ACC112 (cell line): Measurements from ENCODE around the gene ARID3C.

Experiments
- H2AFZ ChIP-seq: fragments of 200-600 bp; sonication (generic); one replicate; pipeline ENCODE4 v1.6.0; 2017; ENCODE audit warnings: antibody characterized with exemption, low read length; ENCODE audit not compliant: unreplicated experiment
- H3K27ac ChIP-seq: fragments of 200-600 bp; sonication (generic); 2 replicates; pipeline ENCODE4 v1.5.1; 2014; ENCODE audit warnings: low read depth, mild to moderate bottlenecking, antibody characterized with exemption, low read length, moderate library complexity
- H3K27me3 ChIP-seq: fragments of 200-600 bp; sonication (generic); 2 replicates; pipeline ENCODE4 v1.6.1; 2014; ENCODE audit warnings: mild to moderate bottlenecking, antibody characterized with exemption, low read length, moderate library complexity, mixed read lengths; ENCODE audit not compliant: insufficient read depth
- H3K36me3 ChIP-seq: fragments of 200-600 bp; sonication (generic); 2 replicates; pipeline ENCODE4 v1.6.1; 2016; ENCODE audit warnings: mild to moderate bottlenecking, antibody characterized with exemption, low read length, moderate library complexity, mixed read lengths; ENCODE audit not compliant: insufficient read depth
- H3K4me1 ChIP-seq: fragments of 200-600 bp; sonication (generic); one replicate; pipeline ENCODE4 v1.6.1; 2016; ENCODE audit warnings: low read length, mixed read lengths; ENCODE audit not compliant: insufficient read depth, unreplicated experiment, control insufficient read depth
- H3K4me3 ChIP-seq: fragments of 200-600 bp; sonication (generic); 2 replicates; pipeline ENCODE4 v1.5.1; 2014; ENCODE audit warnings: mild to moderate bottlenecking, low read depth, low read length
- H3K79me2 ChIP-seq: fragments of 200-600 bp; sonication (generic); one replicate; pipeline ENCODE4 v1.6.0; 2016; ENCODE audit warnings: low read length; ENCODE audit not compliant: control insufficient read depth, unreplicated experiment, insufficient read depth

The ARID3C gene

DNA sequence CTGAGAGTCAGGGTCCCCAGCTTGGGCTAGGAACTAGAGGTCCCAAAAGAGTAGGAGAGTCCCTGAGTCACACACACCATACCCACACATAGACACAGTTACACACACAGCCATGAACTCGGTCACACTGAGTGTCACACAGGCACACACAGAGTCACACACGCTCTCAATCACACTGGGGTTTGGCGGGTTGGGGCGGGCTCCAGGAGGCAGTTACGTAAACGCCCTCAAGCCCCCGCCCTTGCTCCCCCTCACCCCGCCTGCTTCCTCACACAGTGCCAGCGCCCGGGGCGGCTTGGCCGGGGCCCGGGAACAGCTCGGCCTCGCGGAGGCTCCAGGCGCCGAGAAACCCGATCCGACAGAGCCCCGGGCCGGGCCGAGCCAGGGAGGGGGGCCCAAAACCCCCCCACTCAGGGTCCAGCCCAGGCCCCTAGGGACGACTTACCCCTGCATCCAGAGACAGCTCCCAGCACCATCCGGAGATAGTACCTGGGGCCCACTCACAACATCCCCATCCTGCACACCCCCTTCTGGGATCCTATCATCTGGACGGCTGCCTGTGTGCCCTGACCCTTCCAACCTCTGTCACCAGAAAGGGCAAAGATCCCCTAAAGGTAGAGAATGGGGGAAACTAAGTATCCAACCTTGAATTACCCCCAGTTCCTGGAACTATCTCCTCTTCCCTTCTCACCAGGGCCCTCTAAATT, 35.8 kb downstream of the ARID3C start:
- H3K36me3 ChIP-seq: no peaks in the 10 kb centered on the region
- H3K79me2 ChIP-seq: no peaks in the 10 kb centered on the region
- H3K27me3 ChIP-seq: peaks cover 69% of the 10 kb centered on the region
- H3K4me3 ChIP-seq: no peak overlapping the region
- no peaks in the 10 kb centered on the region for H3K4me1 ChIP-seq
- H3K27ac ChIP-seq: no peak overlapping the region
- no peak overlapping the region for H2AFZ ChIP-seq

DNA sequence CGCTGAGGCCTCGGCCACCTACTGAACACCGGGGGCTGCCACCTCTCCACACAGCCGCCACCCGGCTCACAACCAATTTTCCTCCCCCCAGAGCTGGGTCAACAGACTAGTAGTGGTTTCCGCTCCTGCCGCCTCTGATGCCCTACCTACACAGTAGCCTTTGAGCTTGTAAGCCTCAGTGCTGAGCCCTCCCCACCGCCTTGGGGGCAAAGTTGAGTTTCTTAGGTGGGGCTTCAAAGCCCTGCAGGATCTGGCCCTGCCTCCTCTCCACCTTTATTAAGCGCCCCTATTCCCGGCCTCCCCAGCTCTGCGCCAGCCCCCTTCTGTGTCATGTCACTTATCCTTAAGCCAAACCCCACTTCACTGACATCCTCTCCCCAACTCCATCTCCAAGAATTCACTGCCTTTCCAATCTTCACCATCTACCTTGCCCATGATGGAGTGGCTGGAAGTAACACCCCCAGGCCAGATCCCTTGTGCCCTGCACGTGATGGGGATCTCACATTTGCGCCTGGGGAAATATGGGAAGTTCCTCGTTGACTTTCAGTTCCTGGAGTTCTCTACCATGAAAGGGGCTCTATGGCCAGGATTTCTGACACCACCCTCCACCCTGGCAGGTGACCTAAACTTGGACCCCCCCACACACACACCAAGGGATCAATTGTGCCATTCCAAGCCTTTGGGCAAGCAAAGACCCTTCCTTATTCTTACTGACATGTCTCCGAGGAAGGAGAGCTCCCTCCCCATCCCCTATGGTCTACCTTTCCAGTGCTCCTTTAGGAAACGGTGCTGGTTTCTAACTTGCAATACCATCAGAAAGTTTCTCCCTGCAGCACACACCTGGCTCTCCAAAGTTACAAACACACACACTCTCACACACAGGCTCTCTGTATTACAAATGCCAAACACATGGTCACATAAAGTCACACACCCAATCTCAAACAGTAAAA, 36.7 kb downstream of the ARID3C start:
- no peak overlapping the region for H3K4me3 ChIP-seq
- peaks cover 74% of the 10 kb centered on the region for H3K27me3 ChIP-seq
- H2AFZ ChIP-seq: no peak overlapping the region

DNA sequence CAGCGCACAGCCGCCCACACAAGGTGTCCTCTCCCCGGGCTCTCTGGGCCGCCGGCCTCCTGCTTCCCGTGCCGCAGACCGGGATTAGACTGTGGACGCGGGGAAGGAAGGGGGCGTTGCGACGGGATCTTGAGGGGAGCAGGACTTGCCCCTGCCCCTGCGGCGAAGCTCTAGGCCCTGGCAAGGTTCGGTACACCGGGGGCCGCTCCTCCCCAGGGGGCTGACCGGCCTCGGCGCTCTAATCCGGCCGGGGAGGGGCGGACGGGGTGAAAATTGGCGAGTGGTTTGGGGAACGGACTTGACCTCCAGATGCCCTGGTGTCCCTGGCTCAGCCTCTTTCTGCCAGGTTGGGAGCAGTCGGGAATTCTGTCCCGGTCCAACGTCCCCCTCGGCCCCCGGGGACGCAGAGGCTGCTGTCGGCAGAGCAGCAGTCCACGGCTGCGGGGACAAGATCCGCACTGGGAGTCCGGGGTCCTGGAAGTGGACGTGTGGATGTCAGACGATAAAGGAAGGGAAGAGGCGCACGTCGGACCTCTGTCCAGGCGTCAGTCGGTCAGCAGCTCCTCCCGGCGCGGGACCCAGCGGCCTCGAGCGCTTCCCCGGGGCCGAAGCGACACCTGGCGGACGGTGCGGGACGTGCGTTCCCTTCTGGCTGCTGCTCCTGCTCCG, 37.5 kb downstream of the ARID3C start:
- Histone ChIP-seq H3K27ac (no peak overlapping the region), H3K27me3 (peaks cover 82% of the 10 kb centered on the region), H3K36me3 (no peaks in the 10 kb centered on the region), H2AFZ (no peak overlapping the region), H3K4me3 (peak overlapping the region; percentile 52), H3K4me1 (no peaks in the 10 kb centered on the region), H3K79me2 (no peaks in the 10 kb centered on the region)

More for the DNA sequence above, 36.7 kb downstream of the ARID3C start:
- Histone ChIP-seq H3K36me3 (no peaks in the 10 kb centered on the region), H3K79me2 (no peaks in the 10 kb centered on the region), H3K27ac (no peak overlapping the region), H3K4me1 (no peaks in the 10 kb centered on the region)

DNA sequence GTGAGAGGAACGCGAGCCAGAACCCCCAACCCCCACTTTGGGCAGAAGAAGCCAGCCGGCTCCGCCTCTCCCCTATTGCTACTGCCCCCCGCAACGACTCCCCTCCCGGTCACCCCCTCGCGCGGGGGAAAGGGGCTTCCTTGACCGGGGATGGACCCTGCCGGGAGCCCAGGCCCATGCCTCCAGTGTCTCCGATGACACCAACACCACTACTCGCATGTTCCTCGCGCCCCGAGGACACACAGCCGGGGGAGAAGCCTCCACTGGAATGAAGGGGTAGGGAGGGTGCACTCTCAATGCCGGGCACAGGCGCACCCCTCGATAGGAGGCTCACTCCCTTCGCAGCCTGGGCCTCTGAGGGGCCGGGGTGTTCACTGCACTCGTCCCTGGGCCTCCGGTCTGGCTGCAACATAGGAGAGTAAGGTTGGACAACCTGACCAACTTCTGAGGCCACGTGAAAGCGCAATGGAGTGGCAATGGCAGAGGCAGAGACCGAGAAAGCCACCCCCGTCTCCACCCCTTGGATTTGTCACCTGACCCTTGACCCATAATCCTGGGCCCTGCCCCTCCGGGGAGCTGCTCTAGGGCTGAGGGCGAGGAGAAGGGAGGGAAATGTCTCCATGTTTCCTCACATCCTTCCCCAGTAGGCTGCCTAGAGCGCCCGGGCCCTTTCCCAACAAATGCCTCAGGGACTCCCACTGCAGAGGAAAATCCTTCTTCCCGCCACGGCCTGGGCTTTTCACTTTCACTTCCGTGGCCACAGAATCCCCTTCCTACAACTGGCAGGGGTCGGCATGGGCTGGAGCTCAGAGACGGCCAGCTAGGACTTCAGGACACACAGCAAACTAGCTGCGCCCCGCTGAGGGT, 38.3 kb downstream of the ARID3C start:
- H3K79me2 ChIP-seq: no peaks in the 10 kb centered on the region
- H3K27ac ChIP-seq: no peak overlapping the region
- no peaks in the 10 kb centered on the region for H3K4me1 ChIP-seq
- H3K27me3 ChIP-seq: peaks cover 90% of the 10 kb centered on the region
- peak overlapping the region; percentile 52 for H3K4me3 ChIP-seq
- no peak overlapping the region for H2AFZ ChIP-seq
- H3K36me3 ChIP-seq: no peaks in the 10 kb centered on the region

DNA sequence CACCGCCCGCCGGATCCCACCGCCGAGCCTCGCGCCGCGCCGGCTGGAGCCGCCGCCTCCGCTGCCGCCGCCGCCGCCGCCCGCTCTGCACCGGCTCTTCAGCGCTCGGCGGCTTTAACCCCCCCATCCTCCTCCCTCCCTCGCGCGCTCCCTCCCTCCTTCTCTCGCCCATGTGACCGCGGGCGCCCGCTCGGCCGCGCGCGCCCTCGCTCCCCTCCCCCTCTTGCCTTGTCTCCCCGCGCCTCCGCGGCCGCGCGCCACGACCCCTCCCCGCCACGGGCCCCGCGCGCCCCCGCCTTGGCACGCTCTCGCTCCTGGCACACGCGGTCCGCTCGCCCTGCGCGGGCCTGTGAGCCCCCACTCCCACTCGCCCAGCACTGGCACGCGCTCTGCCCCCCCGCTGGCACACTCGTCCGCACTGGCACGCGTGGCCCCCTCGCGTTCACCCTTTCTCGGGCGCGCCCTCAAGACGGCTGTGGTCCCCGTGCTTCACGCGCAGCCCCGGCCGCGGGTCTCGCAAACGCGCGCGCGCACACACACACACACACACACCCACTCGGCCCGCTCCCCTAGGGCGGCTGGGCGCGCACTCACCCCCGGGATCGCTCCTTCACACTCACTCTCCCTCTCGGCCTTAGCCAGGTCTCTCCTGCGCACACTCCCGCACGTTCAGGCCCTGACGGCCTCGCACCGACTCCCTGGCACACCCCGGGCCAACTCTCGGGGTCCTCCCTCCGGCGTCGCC, 39.1 kb downstream of the ARID3C start, which contains the start of gene CNTFR:
Gene CNTFR, minus strand, starts transcription at position 89 of the 745 bp plus-strand sequence. CDS start 20,743 bp downstream, outside the sequence.
- Histone ChIP-seq H3K4me3 (peak within 1 kb of the TSS; percentile 65), H3K4me1 (no peaks in the 10 kb centered on the region), H2AFZ (peak within 1 kb of the TSS; percentile 48), H3K27me3 (peaks cover 94% of the 10 kb centered on the region), H3K27ac (no peak within 1 kb of the TSS), H3K36me3 (no peaks in the 10 kb centered on the region), H3K79me2 (no peaks in the 10 kb centered on the region)

DNA sequence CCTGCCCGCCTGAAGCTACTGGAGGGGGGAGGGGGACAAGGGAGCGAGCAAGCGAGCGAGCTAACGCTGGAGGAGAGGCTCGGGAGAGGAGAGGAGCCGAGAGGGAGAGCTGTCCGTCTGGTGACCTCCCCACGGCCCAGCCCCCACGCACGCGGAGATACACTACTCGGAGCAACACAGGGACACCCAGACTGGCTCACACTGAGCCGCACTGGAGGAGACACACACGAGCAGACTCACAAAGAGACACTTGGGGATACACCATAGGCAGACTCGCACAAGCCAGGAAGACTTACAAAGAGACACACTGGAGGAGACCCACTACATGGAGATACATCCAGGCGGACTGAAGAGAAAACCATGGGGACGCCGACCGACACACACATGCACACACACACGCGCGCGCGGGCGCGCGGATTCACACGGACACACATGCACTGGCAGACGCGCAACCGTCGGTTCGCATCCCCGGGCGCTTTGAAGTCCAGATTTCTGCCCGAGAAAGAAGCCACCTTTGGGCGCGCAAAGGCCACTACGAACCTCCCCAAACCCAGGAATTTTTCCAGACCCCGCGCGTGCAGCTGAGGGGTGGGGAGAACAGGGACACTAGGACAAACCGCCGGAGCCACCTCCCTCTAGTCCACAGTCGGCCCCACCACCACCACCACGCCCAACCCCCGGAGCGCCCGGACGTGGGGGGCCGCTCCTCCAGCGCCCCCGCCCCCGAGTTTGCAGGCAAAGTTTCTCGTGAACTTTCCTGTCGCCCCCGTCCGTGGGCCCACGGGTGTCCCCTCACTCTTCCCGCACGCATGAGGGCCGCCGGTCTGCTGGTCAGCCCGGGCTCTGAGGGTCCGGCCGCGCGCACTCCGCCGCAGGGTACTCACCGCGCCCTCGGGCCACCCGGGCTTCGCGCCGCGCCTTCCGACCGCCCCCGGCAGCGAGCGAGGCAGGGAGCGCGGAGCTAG, 39.9 kb downstream of the ARID3C start:
- Histone ChIP-seq H3K4me1 (no peaks in the 10 kb centered on the region), H3K4me3 (peak overlapping the region; percentile 25; the same call in 1 of the 2 replicates), H2AFZ (no peak overlapping the region), H3K27ac (no peak overlapping the region), H3K36me3 (no peaks in the 10 kb centered on the region), H3K27me3 (peaks cover 97% of the 10 kb centered on the region), H3K79me2 (no peaks in the 10 kb centered on the region)

DNA sequence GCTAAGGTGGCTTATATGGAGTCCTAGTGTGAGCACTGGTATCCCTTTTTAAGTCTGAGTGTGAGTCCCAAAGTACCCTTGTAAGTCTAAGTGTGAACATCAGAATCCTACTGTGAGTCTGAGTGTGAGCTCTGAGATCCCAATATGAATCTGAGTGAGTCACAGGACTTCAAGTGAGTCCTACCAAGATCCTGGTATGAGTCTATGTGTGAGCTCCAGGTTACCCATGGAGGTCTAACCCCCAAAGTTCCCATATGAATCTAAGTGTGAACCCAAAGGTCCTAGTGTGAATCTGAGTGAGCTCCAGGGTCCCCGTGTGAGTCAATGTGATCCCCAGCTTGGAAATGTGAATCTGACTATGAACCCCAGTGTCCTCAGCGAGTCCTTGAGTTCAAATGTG, 41.6 kb downstream of the ARID3C start:
- Histone ChIP-seq H3K4me1 (no peaks in the 10 kb centered on the region), H3K79me2 (no peaks in the 10 kb centered on the region), H3K27ac (no peak overlapping the region), H3K4me3 (no peak overlapping the region), H3K27me3 (peaks cover 97% of the 10 kb centered on the region), H2AFZ (no peak overlapping the region), H3K36me3 (no peaks in the 10 kb centered on the region)

DNA sequence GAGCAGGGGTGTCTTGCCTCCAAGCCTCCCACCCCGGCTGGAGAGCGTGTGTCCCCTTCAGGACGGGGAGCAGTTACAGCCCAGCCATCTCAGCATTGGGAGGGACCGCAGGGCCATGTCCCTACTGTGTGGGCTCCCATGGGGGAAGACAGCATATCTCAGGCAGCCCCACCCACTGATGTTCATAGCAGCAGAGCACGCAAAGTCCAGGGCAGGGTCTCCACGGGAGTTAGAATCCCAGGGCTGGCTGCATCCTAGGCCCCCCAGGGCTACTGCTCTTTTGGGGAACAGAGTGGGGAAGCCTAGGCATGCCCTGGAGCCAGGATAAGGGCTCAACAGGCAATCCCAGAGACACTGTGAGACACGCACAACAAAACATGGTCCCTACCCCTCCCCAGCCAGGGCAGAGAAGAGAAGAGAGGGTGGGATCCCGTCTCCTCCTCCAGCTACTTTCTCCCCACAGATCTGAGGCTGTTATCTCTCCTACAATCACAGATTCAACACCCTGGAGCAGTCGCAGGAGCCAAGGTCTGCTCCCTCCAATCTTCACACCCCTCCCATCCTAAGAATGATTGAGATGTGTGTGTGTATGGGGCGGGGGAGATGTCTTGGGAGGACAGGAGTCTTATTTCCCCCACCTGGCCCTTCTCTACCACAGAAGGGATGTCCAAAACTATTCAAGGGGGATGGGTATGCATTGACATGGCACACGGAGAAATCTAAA, 42.8 kb downstream of the ARID3C start:
- H2AFZ ChIP-seq: no peak overlapping the region
- no peaks in the 10 kb centered on the region for H3K36me3 ChIP-seq
- H3K27me3 ChIP-seq: peaks cover 89% of the 10 kb centered on the region
- H3K79me2 ChIP-seq: no peaks in the 10 kb centered on the region
- H3K4me1 ChIP-seq: no peaks in the 10 kb centered on the region
- no peak overlapping the region for H3K27ac ChIP-seq
- H3K4me3 ChIP-seq: no peak overlapping the region
